H1 (cell line): Measurements from ENCODE around the gene MEIOSIN.

Source experiments
- HDAC2 ChIP-seq, 2 experiments: fragments of 300-600 bp in 1 of 2; sonication (generic) in 1 of 2; IDR thresholded peaks; 2 replicates each; pipeline ENCODE4 v1.6.1; 2011 to 2012; ENCODE audit warnings: low read depth in 2 of 2, low read length in 2 of 2, mild to moderate bottlenecking in 2 of 2, moderate library complexity in 2 of 2, borderline replicate concordance in 1 of 2, inconsistent platforms in 1 of 2
- POLR2AphosphoS5 ChIP-seq: IDR thresholded peaks from 2 replicates; pipeline ENCODE4 v1.6.1; 2011; ENCODE audit warnings: low read depth, low read length
- RXRA ChIP-seq: IDR thresholded peaks from 2 replicates; pipeline ENCODE4 v1.6.1; 2011; ENCODE audit warnings: low read depth, mild to moderate bottlenecking, low read length, moderate library complexity; ENCODE audit not compliant: insufficient read depth
- TF ChIP-seq, protein P1 (sequence below), 3 experiments: IDR thresholded peaks; 1 replicate in 2 of 3; 2 replicates in 1 of 3; pipeline versions ENCODE4 v1.5.1 to v1.6.1; 2011; ENCODE audit warnings: low read length in 3 of 3, mild to moderate bottlenecking in 3 of 3, inconsistent platforms in 2 of 3, low read depth in 1 of 3, moderate library complexity in 1 of 3; ENCODE audit not compliant: insufficient read depth in 1 of 3; ENCODE audit errors: control extremely low read depth in 1 of 3
- TF ChIP-seq, protein P2 (sequence below): IDR thresholded peaks from 2 replicates; pipeline ENCODE4 v1.6.1; 2012; ENCODE audit warnings: inconsistent platforms

DNA sequence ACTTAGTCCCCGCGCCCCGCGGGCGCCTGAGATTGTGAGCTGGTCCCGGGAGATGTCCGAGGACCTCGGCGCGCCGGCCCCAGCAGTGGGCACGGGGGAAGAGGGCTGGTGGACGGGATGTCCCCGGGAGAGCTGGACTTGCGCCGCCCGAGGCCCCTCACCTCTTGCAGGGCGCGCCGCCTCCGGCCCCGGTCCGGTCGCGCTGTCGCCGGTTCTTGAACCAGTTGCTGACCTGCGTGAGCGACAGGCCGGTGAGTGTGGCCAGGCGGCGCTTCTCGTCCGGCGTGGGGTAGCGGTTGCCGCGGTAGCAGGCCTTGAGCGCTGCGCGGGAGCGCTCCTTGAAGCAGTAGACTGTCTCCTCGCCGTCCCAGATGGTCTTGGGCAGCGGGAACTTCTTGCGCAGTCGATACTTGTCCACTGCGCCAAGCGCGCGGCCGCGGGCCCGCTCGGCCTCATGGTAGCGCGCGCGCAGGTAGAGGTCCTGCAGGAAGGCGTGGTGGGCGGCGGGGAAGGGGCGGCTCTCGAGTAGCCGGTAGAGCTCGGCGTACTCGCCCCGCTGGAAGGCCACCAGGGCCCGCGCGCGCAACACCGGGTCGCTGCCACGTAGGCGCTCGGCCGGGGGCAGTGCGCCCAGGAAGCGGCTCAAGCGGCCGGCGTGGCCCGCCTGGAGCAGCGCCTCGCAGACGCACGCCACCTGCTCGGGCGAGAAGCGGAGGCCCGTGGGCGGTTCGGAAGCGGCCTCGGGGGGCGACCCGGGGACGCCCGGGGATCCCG is 34.8 kb downstream of the MEIOSIN start:
- 0 out of 2 replicates have a peak, but pooled peaks have one; percentile 7 for TF ChIP-seq POLR2AphosphoS5
- TF ChIP-seq, protein P1, sequence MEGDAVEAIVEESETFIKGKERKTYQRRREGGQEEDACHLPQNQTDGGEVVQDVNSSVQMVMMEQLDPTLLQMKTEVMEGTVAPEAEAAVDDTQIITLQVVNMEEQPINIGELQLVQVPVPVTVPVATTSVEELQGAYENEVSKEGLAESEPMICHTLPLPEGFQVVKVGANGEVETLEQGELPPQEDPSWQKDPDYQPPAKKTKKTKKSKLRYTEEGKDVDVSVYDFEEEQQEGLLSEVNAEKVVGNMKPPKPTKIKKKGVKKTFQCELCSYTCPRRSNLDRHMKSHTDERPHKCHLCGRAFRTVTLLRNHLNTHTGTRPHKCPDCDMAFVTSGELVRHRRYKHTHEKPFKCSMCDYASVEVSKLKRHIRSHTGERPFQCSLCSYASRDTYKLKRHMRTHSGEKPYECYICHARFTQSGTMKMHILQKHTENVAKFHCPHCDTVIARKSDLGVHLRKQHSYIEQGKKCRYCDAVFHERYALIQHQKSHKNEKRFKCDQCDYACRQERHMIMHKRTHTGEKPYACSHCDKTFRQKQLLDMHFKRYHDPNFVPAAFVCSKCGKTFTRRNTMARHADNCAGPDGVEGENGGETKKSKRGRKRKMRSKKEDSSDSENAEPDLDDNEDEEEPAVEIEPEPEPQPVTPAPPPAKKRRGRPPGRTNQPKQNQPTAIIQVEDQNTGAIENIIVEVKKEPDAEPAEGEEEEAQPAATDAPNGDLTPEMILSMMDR (IDR thresholded peaks at IDR 0.05; ENCODE audit: control extremely low read depth in 1 of 3, insufficient read depth in 1 of 3, low read depth in 1 of 3, low read length in 3 of 3) = no peak
- TF ChIP-seq RXRA = no peak
- no peak for TF ChIP-seq HDAC2 (IDR thresholded peaks at IDR 0.05; ENCODE audit: borderline replicate concordance in 1 of 2, low read depth in 2 of 2, low read length in 2 of 2)
- TF ChIP-seq, protein P2, sequence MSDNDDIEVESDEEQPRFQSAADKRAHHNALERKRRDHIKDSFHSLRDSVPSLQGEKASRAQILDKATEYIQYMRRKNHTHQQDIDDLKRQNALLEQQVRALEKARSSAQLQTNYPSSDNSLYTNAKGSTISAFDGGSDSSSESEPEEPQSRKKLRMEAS = peak; percentile 56
